PC-3 (cell line): ENCODE data around the gene IL4I1. TPM values are rescaled to one million over a fixed set of nuclear protein-coding genes. Genes with fewer than 3 reads are reported as not detected.

Source experiments
- ATAC-seq: fragments of 200-7000 bp; cut with Tn5 transposase; 2 replicates; pipeline ENCODE4 v1.9.1; 2020; ENCODE audit warnings: mild to moderate bottlenecking, moderate library complexity
- BruUV-seq: library from RNA; stranded (reverse); fragments of 400-500 nt; replicated peaks from 2 replicates; lab custom pipeline; 2021; lab: Mats Ljungman, UMichigan
- CTCF ChIA-PET: fragments of 300-600 bp; sonication (Branson Sonifier 250); formaldehyde crosslinking; loops from one replicate; lab custom pipeline; 2022; ENCODE audit warnings: antibody characterized with exemption; lab: Charles Lee
- POLR2A ChIA-PET: fragments of 300-600 bp; sonication (Branson Sonifier 250); formaldehyde crosslinking; loops from one replicate; lab custom pipeline; 2022; ENCODE audit warnings: antibody characterized with exemption; ENCODE audit not compliant: unreplicated experiment; lab: Charles Lee
- DNase-seq: peaks from one replicate; pipeline ENCODE4 v3.0.0-alpha.2; 2015
- H2AFZ ChIP-seq: fragments of 300-600 bp; sonication (generic); 2 replicates; pipeline ENCODE4 v1.6.0; 2016; ENCODE audit warnings: antibody characterized with exemption, low read length
- H3F3A ChIP-seq: fragments of 300-600 bp; sonication (generic); one replicate; pipeline ENCODE4 v1.6.0; 2017; ENCODE audit warnings: antibody characterized with exemption, low read length, control low read depth, mild to moderate bottlenecking; ENCODE audit not compliant: unreplicated experiment
- H3K27ac ChIP-seq: fragments of 300-600 bp; sonication (generic); 2 replicates; pipeline ENCODE4 v1.5.1; 2016; ENCODE audit warnings: mild to moderate bottlenecking, low read length
- H3K27me3 ChIP-seq: fragments of 300-600 bp; sonication (generic); 2 replicates; pipeline ENCODE4 v1.6.1; 2016; ENCODE audit warnings: low read length, mixed read lengths
- H3K36me3 ChIP-seq: fragments of 300-600 bp; sonication (generic); 2 replicates; pipeline ENCODE4 v1.6.1; 2016; ENCODE audit warnings: low read depth, mixed run types, low read length, mixed read lengths
- H3K4me1 ChIP-seq: fragments of 300-600 bp; sonication (generic); 2 replicates; pipeline ENCODE4 v1.5.1; 2016; ENCODE audit warnings: low read length; ENCODE audit not compliant: insufficient read depth
- H3K4me2 ChIP-seq: fragments of 300-600 bp; sonication (generic); 2 replicates; pipeline ENCODE4 v1.6.0; 2016; ENCODE audit warnings: low read length
- H3K4me3 ChIP-seq: fragments of 300-600 bp; sonication (generic); 2 replicates; pipeline ENCODE4 v1.5.1; 2016; ENCODE audit warnings: mild to moderate bottlenecking, low read length, mixed read lengths
- H3K79me2 ChIP-seq: fragments of 300-600 bp; sonication (generic); 2 replicates; pipeline ENCODE4 v1.6.1; 2017; ENCODE audit warnings: low read length, mixed read lengths
- H3K9ac ChIP-seq: fragments of 300-600 bp; sonication (generic); 2 replicates; pipeline ENCODE4 v1.6.0; 2016; ENCODE audit warnings: mild to moderate bottlenecking, low read length
- H3K9me2 ChIP-seq: fragments of 300-600 bp; sonication (generic); replicated peaks from 2 replicates; pipeline ENCODE4 v1.6.1; 2016; ENCODE audit warnings: mixed run types, low read length, mixed read lengths
- H3K9me3 ChIP-seq: fragments of 300-600 bp; sonication (generic); 2 replicates; pipeline ENCODE4 v1.6.1; 2016; ENCODE audit warnings: low read length, mixed read lengths
- H4K20me1 ChIP-seq: fragments of 300-600 bp; sonication (generic); 2 replicates; pipeline ENCODE4 v1.6.1; 2016; ENCODE audit warnings: low read length, mixed read lengths
- CTCF ChIP-seq: fragments of 300-600 bp; sonication (generic); conservative IDR thresholded peaks from 2 replicates; pipeline ENCODE4 v1.5.1; 2017; ENCODE audit warnings: antibody characterized with exemption, low read depth, mild to moderate bottlenecking, low read length
- EZH2 ChIP-seq: fragments of 300-600 bp; sonication (generic); IDR thresholded peaks from one replicate; pipeline ENCODE4 v1.6.1; 2017; ENCODE audit warnings: antibody characterized with exemption, mild to moderate bottlenecking, low read length; ENCODE audit not compliant: unreplicated experiment
- EZH2phosphoT487 ChIP-seq: fragments of 300-600 bp; sonication (generic); IDR thresholded peaks from 2 replicates; pipeline ENCODE4 v1.6.1; 2018; ENCODE audit warnings: mild to moderate bottlenecking, antibody characterized with exemption, low read length, borderline replicate concordance
- intact Hi-C: fragments of 100-400 bp; cut with micrococcal nuclease; formaldehyde crosslinking; loops from 2 replicates; pipeline ENCODE4 v1.9.0; 2023
- total RNA-seq: library from RNA; depleted of rRNA; stranded (reverse); fragments of >200 nt; gene quantifications from 2 replicates; pipeline ENCODE4 v1.2.3, GENCODE V29; 2014

Gene IL4I1
- total RNA-seq, 1 experiment from 2014 or later = 2.2 TPM

- no peaks in the 10 kb centered on the region for H3K36me3 ChIP-seq
- no peaks in the 10 kb centered on the region for H3K79me2 ChIP-seq
- no peaks in the 10 kb centered on the region for H4K20me1 ChIP-seq
- no peak for ATAC-seq
- H3K4me1 ChIP-seq = no peaks in the 10 kb centered on the region
- no peak for TF ChIP-seq EZH2
- TF ChIP-seq EZH2phosphoT487 = no peak
- TF ChIP-seq CTCF = no peak
- H3K27me3 ChIP-seq = no peaks in the 10 kb centered on the region
- no peak overlapping the region for H3K27ac ChIP-seq
- DNase-seq = no peak
- H3F3A ChIP-seq = no peaks in the 10 kb centered on the region
- H3K4me3 ChIP-seq = no peak overlapping the region
- BruUV-seq = no TSS peak
- H3K4me2 ChIP-seq = no peak overlapping the region
- no peak overlapping the region for H3K9ac ChIP-seq
- POLR2A ChIA-PET = no interaction called here
- no peaks in the 10 kb centered on the region for H3K9me3 ChIP-seq
- H2AFZ ChIP-seq = no peak overlapping the region
- H3K9me2 ChIP-seq = no peaks in the 10 kb centered on the region
- CTCF ChIA-PET = no interaction called here
- intact Hi-C loops = no loop called here
Measured at GRCh38 chr19:49940482-49940791, 43.8 kb upstream of the IL4I1 start.

GRCh38 chr19:49939721-49940481, 43.2 kb upstream of the IL4I1 start:
- CTCF ChIA-PET = interaction anchor here (0.6 kb wide), 1 partner anchor 110 kb away, joined by 5 read pairs; no protein-coding TSS in a partner anchor
- POLR2A ChIA-PET = no interaction called here
- peak; percentile 25; the same call in 1 of the 2 replicates for ATAC-seq

More at GRCh38 chr19:49939721-49940481, 43.2 kb upstream of the IL4I1 start:
- DNase-seq = peak; percentile 30
- H4K20me1 ChIP-seq = no peaks in the 10 kb centered on the region
- H3F3A ChIP-seq = no peaks in the 10 kb centered on the region
- no peak overlapping the region for H2AFZ ChIP-seq
- TF ChIP-seq EZH2phosphoT487 = no peak
- peak; percentile 52; the same call in 1 of the 2 replicates for TF ChIP-seq CTCF
- no peak overlapping the region for H3K4me3 ChIP-seq
- H3K79me2 ChIP-seq = no peaks in the 10 kb centered on the region
- H3K27ac ChIP-seq = no peak overlapping the region
- H3K4me2 ChIP-seq = no peak overlapping the region
- H3K27me3 ChIP-seq = no peaks in the 10 kb centered on the region
- H3K9ac ChIP-seq = no peak overlapping the region
- no peaks in the 10 kb centered on the region for H3K9me3 ChIP-seq
- H3K9me2 ChIP-seq = no peaks in the 10 kb centered on the region
- intact Hi-C loops = loop anchor here (5.0 to 10.0 kb wide), 2 partner anchors 42 to 85 kb away; partner anchors contain the start of genes VRK3 and ZNF473
- no peaks in the 10 kb centered on the region for H3K36me3 ChIP-seq
- BruUV-seq = no TSS peak
- H3K4me1 ChIP-seq = no peaks in the 10 kb centered on the region
